Uterus (tissue), 2 donors: ENCODE measurements around the gene GFAP.

Source experiments
- POLR2A ChIP-seq, 2 donors: fragments of 450-650 bp; IDR thresholded peaks; one replicate each; pipeline ENCODE4 v1.6.1; 2016; ENCODE audit warnings: antibody characterized with exemption in 2 of 2, mild to moderate bottlenecking in 1 of 2, moderate library complexity in 1 of 2
- TF ChIP-seq, protein P1 (sequence below), 4 experiments: fragments of 200-600 bp in 2 of 4; fragments of 450-650 bp in 2 of 4; sonication (generic) in 2 of 4; IDR thresholded peaks; one replicate each; pipeline ENCODE4 v1.5.1; 2016 to 2019; ENCODE audit warnings: antibody characterized with exemption in 4 of 4, mild to moderate bottlenecking in 2 of 4, moderate library complexity in 1 of 4

DNA sequence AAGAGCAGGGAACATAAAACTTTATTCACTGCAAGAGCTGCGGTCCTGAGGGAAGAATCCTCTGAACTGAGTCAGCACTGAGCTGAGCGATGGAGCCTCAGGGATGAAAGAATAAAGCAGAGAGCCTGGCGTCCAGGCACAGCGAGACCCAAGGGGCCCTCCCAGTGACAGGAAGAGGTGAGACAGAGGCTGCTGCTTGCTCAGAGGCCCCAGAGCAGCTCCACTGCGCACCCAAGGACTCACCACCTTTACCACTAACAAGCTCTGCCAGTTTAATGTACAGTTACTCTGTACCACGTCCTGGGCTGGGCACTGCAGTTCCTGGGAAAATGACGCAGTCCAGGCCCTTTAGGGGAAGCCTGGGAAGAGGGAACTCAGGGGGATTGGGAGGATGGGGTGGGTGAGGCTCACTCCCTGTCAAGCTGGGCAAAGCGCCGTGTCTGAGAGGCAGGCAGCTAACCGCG, 5.6 kb downstream of the GFAP start:
- TF ChIP-seq, protein P1, sequence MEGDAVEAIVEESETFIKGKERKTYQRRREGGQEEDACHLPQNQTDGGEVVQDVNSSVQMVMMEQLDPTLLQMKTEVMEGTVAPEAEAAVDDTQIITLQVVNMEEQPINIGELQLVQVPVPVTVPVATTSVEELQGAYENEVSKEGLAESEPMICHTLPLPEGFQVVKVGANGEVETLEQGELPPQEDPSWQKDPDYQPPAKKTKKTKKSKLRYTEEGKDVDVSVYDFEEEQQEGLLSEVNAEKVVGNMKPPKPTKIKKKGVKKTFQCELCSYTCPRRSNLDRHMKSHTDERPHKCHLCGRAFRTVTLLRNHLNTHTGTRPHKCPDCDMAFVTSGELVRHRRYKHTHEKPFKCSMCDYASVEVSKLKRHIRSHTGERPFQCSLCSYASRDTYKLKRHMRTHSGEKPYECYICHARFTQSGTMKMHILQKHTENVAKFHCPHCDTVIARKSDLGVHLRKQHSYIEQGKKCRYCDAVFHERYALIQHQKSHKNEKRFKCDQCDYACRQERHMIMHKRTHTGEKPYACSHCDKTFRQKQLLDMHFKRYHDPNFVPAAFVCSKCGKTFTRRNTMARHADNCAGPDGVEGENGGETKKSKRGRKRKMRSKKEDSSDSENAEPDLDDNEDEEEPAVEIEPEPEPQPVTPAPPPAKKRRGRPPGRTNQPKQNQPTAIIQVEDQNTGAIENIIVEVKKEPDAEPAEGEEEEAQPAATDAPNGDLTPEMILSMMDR (IDR thresholded peaks at IDR 0.05): no peak
- TF ChIP-seq POLR2A (IDR thresholded peaks at IDR 0.05): no peak
